K562 (cell line): ENCODE data around the gene ANKMY2. TPM values are rescaled to one million over a fixed set of nuclear protein-coding genes. Genes with fewer than 3 reads are reported as not detected.
A peak's percentile ranks its signal among the peaks of the same experiment; 100 is the strongest.

Source experiments
- SRSF7 ChIP-seq: fragments of 200-400 bp; formaldehyde crosslinking; optimal IDR thresholded peaks from 2 replicates; pipeline ENCODE3; 2017; ENCODE audit warnings: mild to moderate bottlenecking, low read depth, low read length
- polyA plus RNA-seq, 8 experiments: library from polyadenylated mRNA; depleted of rRNA in 4 of 8; stranded (reverse) in 5 of 8; unstranded in 3 of 8; fragments of >200 nt; fragmentation: Nextera tagmentation in 2 of 8; fragmentation: Illumina TruSeq in 1 of 8; extraction: Ambion mirVana in 2 of 8; extraction: Trizol in 1 of 8; gene quantifications; 2 replicates each; pipeline versions ENCODE4 v1.2.1 to v1.2.3, GENCODE V29; 2011 to 2014; ENCODE audit warnings: inconsistent platforms in 1 of 8, missing spikeins in 1 of 8
- total RNA-seq, 7 experiments: library from RNA; depleted of rRNA in 6 of 7; stranded (reverse); fragments of >200 nt in 6 of 7; fragmentation: Illumina TruSeq in 2 of 7; extraction: Trizol in 2 of 7; gene quantifications; 2 replicates each; pipeline versions ENCODE4 v1.2.1 to v1.2.3, GENCODE V29; 2011 to 2021; ENCODE audit warnings: low replicate concordance in 1 of 7
- TF ChIP-seq, protein P1 (sequence below): fragments of 450-650 bp; IDR thresholded peaks from 2 replicates; pipeline ENCODE4 v1.6.1; 2016; ENCODE audit warnings: mild to moderate bottlenecking, moderate library complexity

ANKMY2 gene
- total and polyA plus RNA-seq, 9 of the 15 experiments (the other 6 are each of a cell fraction or from before 2014, with no cell fraction given): 38.9 to 71.5 (median 48.8) TPM

DNA sequence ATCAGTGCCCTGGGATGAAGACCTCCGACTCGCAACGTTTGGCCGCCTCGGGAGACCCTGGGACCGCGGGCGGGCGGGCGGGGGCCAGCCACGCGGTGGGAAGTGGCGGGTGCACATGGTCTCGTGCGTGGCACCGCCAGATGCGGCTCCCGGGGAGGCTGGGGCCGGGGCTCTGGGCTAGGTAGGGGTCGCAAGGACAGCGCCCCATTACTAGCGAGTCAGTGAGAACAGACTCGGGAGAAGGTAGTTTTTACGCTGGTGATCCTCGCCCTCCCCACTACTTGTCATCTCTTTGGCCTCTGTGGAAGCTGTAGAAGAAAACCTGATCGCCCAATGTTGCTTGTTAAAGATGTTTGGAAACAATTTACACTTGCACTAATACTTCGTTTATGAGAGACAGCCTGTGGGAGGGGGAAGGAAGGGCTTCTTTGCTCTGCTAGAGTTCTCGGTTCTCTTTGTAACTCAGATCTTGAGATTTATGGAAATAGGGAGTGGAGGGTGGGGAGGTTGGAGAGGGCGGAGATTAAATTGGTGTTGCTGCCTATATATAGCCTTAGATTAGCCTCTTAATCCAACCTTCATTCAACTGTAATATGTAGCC, 1.0 kb upstream of the ANKMY2 start (continued):
- TF ChIP-seq, protein P1, sequence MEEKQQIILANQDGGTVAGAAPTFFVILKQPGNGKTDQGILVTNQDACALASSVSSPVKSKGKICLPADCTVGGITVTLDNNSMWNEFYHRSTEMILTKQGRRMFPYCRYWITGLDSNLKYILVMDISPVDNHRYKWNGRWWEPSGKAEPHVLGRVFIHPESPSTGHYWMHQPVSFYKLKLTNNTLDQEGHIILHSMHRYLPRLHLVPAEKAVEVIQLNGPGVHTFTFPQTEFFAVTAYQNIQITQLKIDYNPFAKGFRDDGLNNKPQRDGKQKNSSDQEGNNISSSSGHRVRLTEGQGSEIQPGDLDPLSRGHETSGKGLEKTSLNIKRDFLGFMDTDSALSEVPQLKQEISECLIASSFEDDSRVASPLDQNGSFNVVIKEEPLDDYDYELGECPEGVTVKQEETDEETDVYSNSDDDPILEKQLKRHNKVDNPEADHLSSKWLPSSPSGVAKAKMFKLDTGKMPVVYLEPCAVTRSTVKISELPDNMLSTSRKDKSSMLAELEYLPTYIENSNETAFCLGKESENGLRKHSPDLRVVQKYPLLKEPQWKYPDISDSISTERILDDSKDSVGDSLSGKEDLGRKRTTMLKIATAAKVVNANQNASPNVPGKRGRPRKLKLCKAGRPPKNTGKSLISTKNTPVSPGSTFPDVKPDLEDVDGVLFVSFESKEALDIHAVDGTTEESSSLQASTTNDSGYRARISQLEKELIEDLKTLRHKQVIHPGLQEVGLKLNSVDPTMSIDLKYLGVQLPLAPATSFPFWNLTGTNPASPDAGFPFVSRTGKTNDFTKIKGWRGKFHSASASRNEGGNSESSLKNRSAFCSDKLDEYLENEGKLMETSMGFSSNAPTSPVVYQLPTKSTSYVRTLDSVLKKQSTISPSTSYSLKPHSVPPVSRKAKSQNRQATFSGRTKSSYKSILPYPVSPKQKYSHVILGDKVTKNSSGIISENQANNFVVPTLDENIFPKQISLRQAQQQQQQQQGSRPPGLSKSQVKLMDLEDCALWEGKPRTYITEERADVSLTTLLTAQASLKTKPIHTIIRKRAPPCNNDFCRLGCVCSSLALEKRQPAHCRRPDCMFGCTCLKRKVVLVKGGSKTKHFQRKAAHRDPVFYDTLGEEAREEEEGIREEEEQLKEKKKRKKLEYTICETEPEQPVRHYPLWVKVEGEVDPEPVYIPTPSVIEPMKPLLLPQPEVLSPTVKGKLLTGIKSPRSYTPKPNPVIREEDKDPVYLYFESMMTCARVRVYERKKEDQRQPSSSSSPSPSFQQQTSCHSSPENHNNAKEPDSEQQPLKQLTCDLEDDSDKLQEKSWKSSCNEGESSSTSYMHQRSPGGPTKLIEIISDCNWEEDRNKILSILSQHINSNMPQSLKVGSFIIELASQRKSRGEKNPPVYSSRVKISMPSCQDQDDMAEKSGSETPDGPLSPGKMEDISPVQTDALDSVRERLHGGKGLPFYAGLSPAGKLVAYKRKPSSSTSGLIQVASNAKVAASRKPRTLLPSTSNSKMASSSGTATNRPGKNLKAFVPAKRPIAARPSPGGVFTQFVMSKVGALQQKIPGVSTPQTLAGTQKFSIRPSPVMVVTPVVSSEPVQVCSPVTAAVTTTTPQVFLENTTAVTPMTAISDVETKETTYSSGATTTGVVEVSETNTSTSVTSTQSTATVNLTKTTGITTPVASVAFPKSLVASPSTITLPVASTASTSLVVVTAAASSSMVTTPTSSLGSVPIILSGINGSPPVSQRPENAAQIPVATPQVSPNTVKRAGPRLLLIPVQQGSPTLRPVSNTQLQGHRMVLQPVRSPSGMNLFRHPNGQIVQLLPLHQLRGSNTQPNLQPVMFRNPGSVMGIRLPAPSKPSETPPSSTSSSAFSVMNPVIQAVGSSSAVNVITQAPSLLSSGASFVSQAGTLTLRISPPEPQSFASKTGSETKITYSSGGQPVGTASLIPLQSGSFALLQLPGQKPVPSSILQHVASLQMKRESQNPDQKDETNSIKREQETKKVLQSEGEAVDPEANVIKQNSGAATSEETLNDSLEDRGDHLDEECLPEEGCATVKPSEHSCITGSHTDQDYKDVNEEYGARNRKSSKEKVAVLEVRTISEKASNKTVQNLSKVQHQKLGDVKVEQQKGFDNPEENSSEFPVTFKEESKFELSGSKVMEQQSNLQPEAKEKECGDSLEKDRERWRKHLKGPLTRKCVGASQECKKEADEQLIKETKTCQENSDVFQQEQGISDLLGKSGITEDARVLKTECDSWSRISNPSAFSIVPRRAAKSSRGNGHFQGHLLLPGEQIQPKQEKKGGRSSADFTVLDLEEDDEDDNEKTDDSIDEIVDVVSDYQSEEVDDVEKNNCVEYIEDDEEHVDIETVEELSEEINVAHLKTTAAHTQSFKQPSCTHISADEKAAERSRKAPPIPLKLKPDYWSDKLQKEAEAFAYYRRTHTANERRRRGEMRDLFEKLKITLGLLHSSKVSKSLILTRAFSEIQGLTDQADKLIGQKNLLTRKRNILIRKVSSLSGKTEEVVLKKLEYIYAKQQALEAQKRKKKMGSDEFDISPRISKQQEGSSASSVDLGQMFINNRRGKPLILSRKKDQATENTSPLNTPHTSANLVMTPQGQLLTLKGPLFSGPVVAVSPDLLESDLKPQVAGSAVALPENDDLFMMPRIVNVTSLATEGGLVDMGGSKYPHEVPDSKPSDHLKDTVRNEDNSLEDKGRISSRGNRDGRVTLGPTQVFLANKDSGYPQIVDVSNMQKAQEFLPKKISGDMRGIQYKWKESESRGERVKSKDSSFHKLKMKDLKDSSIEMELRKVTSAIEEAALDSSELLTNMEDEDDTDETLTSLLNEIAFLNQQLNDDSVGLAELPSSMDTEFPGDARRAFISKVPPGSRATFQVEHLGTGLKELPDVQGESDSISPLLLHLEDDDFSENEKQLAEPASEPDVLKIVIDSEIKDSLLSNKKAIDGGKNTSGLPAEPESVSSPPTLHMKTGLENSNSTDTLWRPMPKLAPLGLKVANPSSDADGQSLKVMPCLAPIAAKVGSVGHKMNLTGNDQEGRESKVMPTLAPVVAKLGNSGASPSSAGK: 0 out of 2 replicates have a peak, but pooled peaks have one; percentile 5
- TF ChIP-seq SRSF7: no peak
